ENCODE results near the gene CTLA4.

DNA sequence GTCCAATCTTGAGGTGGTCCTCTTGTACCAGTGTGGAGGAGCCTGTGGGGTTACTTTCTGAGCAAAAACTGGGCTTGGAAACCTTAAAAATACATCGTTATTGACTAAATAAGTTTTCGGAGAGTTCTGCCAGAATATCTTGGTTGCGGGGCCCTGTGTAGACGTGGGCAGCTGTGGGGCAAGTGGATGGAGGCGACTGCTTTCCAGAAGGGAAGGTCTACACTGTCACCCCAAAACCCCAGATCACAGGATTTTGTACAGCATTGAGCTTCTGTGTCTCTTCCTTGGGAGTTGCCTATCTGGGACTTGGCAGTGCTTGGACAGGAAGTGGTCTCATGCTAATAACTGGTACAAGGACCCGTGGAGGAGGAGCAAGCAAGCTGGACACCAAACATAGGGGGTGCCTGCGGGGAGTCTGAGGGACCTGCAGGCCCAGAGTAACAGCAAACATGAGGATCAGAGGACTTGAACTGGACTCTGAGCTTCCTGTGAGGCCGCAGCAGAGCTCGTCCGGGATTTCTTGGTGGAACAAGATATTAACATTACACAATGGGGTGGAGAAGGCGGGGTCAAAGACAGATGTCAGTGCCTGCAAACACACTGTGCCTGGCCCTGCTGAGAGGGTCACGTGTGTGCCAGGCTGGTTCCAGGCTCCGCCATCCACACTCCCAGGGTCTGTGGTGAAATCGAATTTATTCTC is 48.0 kb upstream of the CTLA4 start:
- TF ChIP-seq, protein P1, sequence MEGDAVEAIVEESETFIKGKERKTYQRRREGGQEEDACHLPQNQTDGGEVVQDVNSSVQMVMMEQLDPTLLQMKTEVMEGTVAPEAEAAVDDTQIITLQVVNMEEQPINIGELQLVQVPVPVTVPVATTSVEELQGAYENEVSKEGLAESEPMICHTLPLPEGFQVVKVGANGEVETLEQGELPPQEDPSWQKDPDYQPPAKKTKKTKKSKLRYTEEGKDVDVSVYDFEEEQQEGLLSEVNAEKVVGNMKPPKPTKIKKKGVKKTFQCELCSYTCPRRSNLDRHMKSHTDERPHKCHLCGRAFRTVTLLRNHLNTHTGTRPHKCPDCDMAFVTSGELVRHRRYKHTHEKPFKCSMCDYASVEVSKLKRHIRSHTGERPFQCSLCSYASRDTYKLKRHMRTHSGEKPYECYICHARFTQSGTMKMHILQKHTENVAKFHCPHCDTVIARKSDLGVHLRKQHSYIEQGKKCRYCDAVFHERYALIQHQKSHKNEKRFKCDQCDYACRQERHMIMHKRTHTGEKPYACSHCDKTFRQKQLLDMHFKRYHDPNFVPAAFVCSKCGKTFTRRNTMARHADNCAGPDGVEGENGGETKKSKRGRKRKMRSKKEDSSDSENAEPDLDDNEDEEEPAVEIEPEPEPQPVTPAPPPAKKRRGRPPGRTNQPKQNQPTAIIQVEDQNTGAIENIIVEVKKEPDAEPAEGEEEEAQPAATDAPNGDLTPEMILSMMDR (IDR thresholded peaks at IDR 0.05), result no peak
- TF ChIP-seq POLR2A (IDR thresholded peaks at IDR 0.05) (no peak), POLR2AphosphoS5 (IDR thresholded peaks at IDR 0.05; ENCODE audit: insufficient read depth in 1 of 2, low read depth in 1 of 2) (no peak)
